PC-9 (cell line): ENCODE measurements around the gene DKK3. TPM values are rescaled to one million over a fixed set of nuclear protein-coding genes. Genes with fewer than 3 reads are reported as not detected.
A peak's percentile ranks its signal among the peaks of the same experiment; 100 is the strongest.

Source experiments
- BruUV-seq: library from RNA; stranded (reverse); fragments of 400-500 nt; replicated peaks from 2 replicates; lab custom pipeline; 2021; lab: Mats Ljungman, UMichigan
- CTCF ChIA-PET: fragments of 300-600 bp; sonication (Branson Sonifier 250); formaldehyde crosslinking; loops from one replicate; lab custom pipeline; 2022; ENCODE audit warnings: antibody characterized with exemption; lab: Charles Lee
- POLR2A ChIA-PET: fragments of 300-600 bp; sonication (Branson Sonifier 250); formaldehyde crosslinking; loops from one replicate; lab custom pipeline; 2022; ENCODE audit warnings: antibody characterized with exemption; ENCODE audit not compliant: unreplicated experiment; lab: Charles Lee
- DNase-seq, 2 experiments: peaks; one replicate each; pipeline versions ENCODE4 v3.0.0 to v3.0.0-alpha.2; 2015 to 2022; ENCODE audit warnings: mixed read lengths in 1 of 2
- H2AFZ ChIP-seq: fragments of 200-600 bp; sonication (generic); 2 replicates; pipeline ENCODE4 v1.8.1; 2017; ENCODE audit warnings: antibody characterized with exemption
- H3F3A ChIP-seq: fragments of 200-600 bp; sonication (generic); 2 replicates; pipeline ENCODE4 v1.8.1; 2017; ENCODE audit warnings: antibody characterized with exemption, mild to moderate bottlenecking, low read depth; ENCODE audit not compliant: insufficient read depth
- H3K27ac ChIP-seq: fragments of 200-600 bp; sonication (generic); 2 replicates; pipeline ENCODE4 v1.6.1; 2016; ENCODE audit warnings: mixed run types
- H3K27me3 ChIP-seq: fragments of 200-600 bp; sonication (generic); 2 replicates; pipeline ENCODE4 v1.6.1; 2016; ENCODE audit warnings: low read depth, mixed run types; ENCODE audit not compliant: insufficient read depth
- H3K36me3 ChIP-seq: fragments of 200-600 bp; sonication (generic); 2 replicates; pipeline ENCODE4 v1.6.1; 2016; ENCODE audit warnings: low read depth, mixed run types
- H3K4me1 ChIP-seq: fragments of 200-600 bp; sonication (generic); replicated peaks from 2 replicates; pipeline ENCODE4 v1.6.1; 2016; ENCODE audit warnings: mixed run types; ENCODE audit not compliant: insufficient read depth
- H3K4me2 ChIP-seq: fragments of 200-600 bp; sonication (generic); 2 replicates; pipeline ENCODE4 v1.6.1; 2017; ENCODE audit warnings: mixed run types
- H3K4me3 ChIP-seq: fragments of 200-600 bp; sonication (generic); 2 replicates; pipeline ENCODE4 v1.6.1; 2016; ENCODE audit warnings: mixed run types
- H3K79me2 ChIP-seq: fragments of 200-600 bp; sonication (generic); 2 replicates; pipeline ENCODE4 v1.6.1; 2017; ENCODE audit warnings: low read depth, mixed run types
- H3K9me2 ChIP-seq: fragments of 200-600 bp; sonication (generic); 2 replicates; pipeline ENCODE4 v1.8.1; 2017; ENCODE audit warnings: mild to moderate bottlenecking; ENCODE audit not compliant: insufficient read depth
- H3K9me3 ChIP-seq: fragments of 200-600 bp; sonication (generic); 2 replicates; pipeline ENCODE4 v1.8.1; 2016; ENCODE audit warnings: low read depth; ENCODE audit not compliant: insufficient read depth
- H4K20me1 ChIP-seq: fragments of 200-600 bp; sonication (generic); 2 replicates; pipeline ENCODE4 v1.8.1; 2017; ENCODE audit not compliant: insufficient read depth
- CTCF ChIP-seq: fragments of 200-600 bp; sonication (generic); conservative IDR thresholded peaks from 2 replicates; pipeline ENCODE4 v1.6.1; 2017; ENCODE audit warnings: mixed run types, antibody characterized with exemption, mild to moderate bottlenecking, moderate library complexity
- EZH2 ChIP-seq: fragments of 200-600 bp; sonication (generic); IDR thresholded peaks from 2 replicates; pipeline ENCODE4 v1.8.0; 2017; ENCODE audit warnings: antibody characterized with exemption, low read depth
- intact Hi-C: fragments of 100-400 bp; cut with micrococcal nuclease; formaldehyde crosslinking; loops from one replicate; pipeline ENCODE4 v1.10.0; 2022; ENCODE audit not compliant: unreplicated experiment
- total RNA-seq: library from RNA; stranded (reverse); gene quantifications from 2 replicates; pipeline ENCODE4 v1.2.3, GENCODE V29; 2021

DKK3 gene
- total RNA-seq, 1 experiment from 2014 or later = 11.5 TPM

- TF ChIP-seq EZH2 = no peak
- TF ChIP-seq CTCF = 0 out of 2 replicates have a peak, but pooled peaks have one; percentile 12
- Histone ChIP-seq H3K27me3 (no peaks in the 10 kb centered on the region), H2AFZ (no peak overlapping the region), H3K9me3 (no peaks in the 10 kb centered on the region), H3K4me1 (peaks cover 29% of the 10 kb centered on the region), H3K4me3 (no peak overlapping the region), H3K4me2 (no peak overlapping the region), H3K79me2 (no peaks in the 10 kb centered on the region), H3K36me3 (no peaks in the 10 kb centered on the region), H3F3A (peaks cover 10% of the 10 kb centered on the region; the same call in 1 of the 2 replicates), H3K9me2 (no peaks in the 10 kb centered on the region), H3K27ac (no peak overlapping the region), H4K20me1 (no peaks in the 10 kb centered on the region)
- intact Hi-C loops = no loop called here
- BruUV-seq = no TSS peak
- no peak for DNase-seq
- ChIA-PET POLR2A (no interaction called here), CTCF (no interaction called here)
These were observed 19.7 kb downstream of the DKK3 start for GRCh38 chr11:11988681-11989261.

GRCh38 chr11:11988099-11988651 lies 20.3 kb downstream of the DKK3 start:
- TF ChIP-seq EZH2 = no peak
- 0 out of 2 replicates have a peak, but pooled peaks have one; percentile 40 for TF ChIP-seq CTCF
- ChIA-PET CTCF (no interaction called here), POLR2A (no interaction called here)
- Histone ChIP-seq H2AFZ (no peak overlapping the region), H3K4me1 (peaks cover 23% of the 10 kb centered on the region), H3K27ac (no peak overlapping the region), H3K27me3 (no peaks in the 10 kb centered on the region), H3K36me3 (no peaks in the 10 kb centered on the region), H3K9me2 (no peaks in the 10 kb centered on the region), H3K4me3 (no peak overlapping the region), H4K20me1 (no peaks in the 10 kb centered on the region), H3F3A (peaks cover 7% of the 10 kb centered on the region; the same call in 1 of the 2 replicates), H3K79me2 (no peaks in the 10 kb centered on the region), H3K9me3 (no peaks in the 10 kb centered on the region), H3K4me2 (no peak overlapping the region)
- no peak for DNase-seq
- intact Hi-C loops = no loop called here
- BruUV-seq = no TSS peak

- TF ChIP-seq CTCF = peak; percentile 62
- TF ChIP-seq EZH2 = no peak
- Histone ChIP-seq H2AFZ (no peak overlapping the region), H3K4me2 (no peak overlapping the region), H3K9me3 (no peaks in the 10 kb centered on the region), H3K27me3 (no peaks in the 10 kb centered on the region), H3K9me2 (no peaks in the 10 kb centered on the region), H3K36me3 (no peaks in the 10 kb centered on the region), H3F3A (peaks cover 7% of the 10 kb centered on the region; the same call in 1 of the 2 replicates), H3K27ac (no peak overlapping the region), H3K4me1 (peaks cover 17% of the 10 kb centered on the region), H3K79me2 (no peaks in the 10 kb centered on the region), H3K4me3 (no peak overlapping the region), H4K20me1 (no peaks in the 10 kb centered on the region)
- intact Hi-C loops = no loop called here
- no TSS peak for BruUV-seq
- DNase-seq = peak in 1 of 2 experiments; percentile 47
- CTCF ChIA-PET = no interaction called here
- POLR2A ChIA-PET = no interaction called here
These were observed 20.9 kb downstream of the DKK3 start for GRCh38 chr11:11987503-11988022.
